MCF 10A (cell line): ENCODE measurements around the gene HK1. TPM values are rescaled to one million over a fixed set of nuclear protein-coding genes. Genes with fewer than 3 reads are reported as not detected.
A peak's percentile ranks its signal among the peaks of the same experiment; 100 is the strongest.
"Not testable (repeated sequence)": the region's sequence is repeated elsewhere in the genome, so short reads cannot be mapped to it uniquely, and the experiment has no call there.

ENCODE experiments used
- BruUV-seq: library from RNA; stranded (reverse); fragments of 400-500 nt; replicated peaks from 2 replicates; lab custom pipeline; 2021; lab: Mats Ljungman, UMichigan
- CTCF ChIA-PET: fragments of 300-600 bp; sonication (Branson Sonifier 250); formaldehyde crosslinking; extraction: SDS; loops from one replicate; lab custom pipeline; 2021; ENCODE audit warnings: antibody characterized with exemption, inconsistent platforms; lab: Yijun Ruan, JAX
- POLR2A ChIA-PET: fragments of 300-600, 350-650 bp; sonication (Branson Sonifier 250); formaldehyde crosslinking; extraction: SDS; loops from one replicate; lab custom pipeline; 2020; ENCODE audit warnings: antibody characterized with exemption, inconsistent platforms; lab: Yijun Ruan, JAX
- DNase-seq: peaks from one replicate; pipeline ENCODE4 v3.0.0-alpha.2; 2018; ENCODE audit not compliant: unreplicated experiment
- H3K27ac Mint-ChIP-seq: one replicate; pipeline ENCODE4 v1.8.0; 2022; ENCODE audit warnings: mild to moderate bottlenecking, low read depth, mixed read lengths; ENCODE audit not compliant: unreplicated experiment
- H3K27me3 Mint-ChIP-seq: one replicate; pipeline ENCODE4 v1.8.0; 2022; ENCODE audit warnings: mixed read lengths; ENCODE audit not compliant: insufficient read depth, unreplicated experiment
- H3K36me3 Mint-ChIP-seq: one replicate; pipeline ENCODE4 v1.8.0; 2022; ENCODE audit warnings: mild to moderate bottlenecking, moderate library complexity, mixed read lengths; ENCODE audit not compliant: insufficient read depth, unreplicated experiment
- H3K4me1 Mint-ChIP-seq: one replicate; pipeline ENCODE4 v1.8.0; 2022; ENCODE audit warnings: mixed read lengths; ENCODE audit not compliant: insufficient read depth, unreplicated experiment
- H3K4me3 Mint-ChIP-seq: one replicate; pipeline ENCODE4 v1.8.0; 2022; ENCODE audit warnings: mild to moderate bottlenecking, moderate library complexity, mixed read lengths; ENCODE audit not compliant: unreplicated experiment
- H3K9me3 Mint-ChIP-seq: one replicate; pipeline ENCODE4 v1.8.0; 2022; ENCODE audit warnings: mixed read lengths; ENCODE audit not compliant: unreplicated experiment
- CTCF ChIP-seq: fragments of 200-600 bp; IDR thresholded peaks from one replicate; pipeline ENCODE4 v1.8.0; 2022; ENCODE audit warnings: antibody characterized with exemption, mild to moderate bottlenecking; ENCODE audit not compliant: unreplicated experiment
- intact Hi-C: fragments of 100-400 bp; cut with micrococcal nuclease; formaldehyde crosslinking; loops from 2 replicates; pipeline ENCODE4 v1.14.1; 2022
- total RNA-seq: library from RNA; stranded (reverse); gene quantifications from 2 replicates; pipeline ENCODE4 v1.2.3, GENCODE V29; 2022

The HK1 gene
- total RNA-seq, 1 experiment from 2014 or later = 134 TPM

GRCh38 chr10:69331161-69331560 is 52.9 kb downstream of the HK1 start:
- H3K27me3 Mint-ChIP-seq = no peaks in the 10 kb centered on the region
- H3K27ac Mint-ChIP-seq = no peak overlapping the region
- POLR2A ChIA-PET = interaction anchor here (1.0 to 3.9 kb wide), 3 partner anchors 12 to 29 kb away, joined by 4 to 49 read pairs (median 5); no protein-coding TSS in a partner anchor
- intact Hi-C loops = loop anchor here (10.0 kb wide), 1 partner anchor 206 kb away; the partner anchor contains the start of gene VPS26A
- H3K4me1 Mint-ChIP-seq = peaks cover 58% of the 10 kb centered on the region
- peaks cover 36% of the 10 kb centered on the region for H3K36me3 Mint-ChIP-seq
- BruUV-seq = no TSS peak
- H3K4me3 Mint-ChIP-seq = no peak overlapping the region
- no peak for DNase-seq
- H3K9me3 Mint-ChIP-seq = no peaks in the 10 kb centered on the region
- CTCF ChIA-PET = no interaction called here
- TF ChIP-seq CTCF = no peak

GRCh38 chr10:69332278-69333010 is 54.1 kb downstream of the HK1 start:
- H3K4me3 Mint-ChIP-seq = peak overlapping the region; percentile 47
- H3K27ac Mint-ChIP-seq = peak overlapping the region; percentile 93
- DNase-seq = peak; percentile 83
- no peak for TF ChIP-seq CTCF
- peaks cover 54% of the 10 kb centered on the region for H3K4me1 Mint-ChIP-seq
- no TSS peak for BruUV-seq
- POLR2A ChIA-PET = interaction anchor here (0.8 to 3.9 kb wide), 8 partner anchors 8 to 114 kb away, joined by 3 to 49 read pairs (median 5); no protein-coding TSS in a partner anchor
- no peaks in the 10 kb centered on the region for H3K9me3 Mint-ChIP-seq
- CTCF ChIA-PET = interaction anchor here (0.7 to 1.4 kb wide), 7 partner anchors 14 to 1553 kb away, joined by 3 to 4 read pairs (median 4); no protein-coding TSS in a partner anchor
- peaks cover 36% of the 10 kb centered on the region for H3K36me3 Mint-ChIP-seq
- H3K27me3 Mint-ChIP-seq = no peaks in the 10 kb centered on the region
- intact Hi-C loops = loop anchor here (10.0 kb wide), 1 partner anchor 208 kb away; the partner anchor contains the start of gene VPS26A

GRCh38 chr10:69333205-69333604 is 54.9 kb downstream of the HK1 start:
- Mint-ChIP-seq H3K9me3 (no peaks in the 10 kb centered on the region), H3K27me3 (no peaks in the 10 kb centered on the region), H3K36me3 (peaks cover 36% of the 10 kb centered on the region), H3K4me1 (peaks cover 54% of the 10 kb centered on the region), H3K4me3 (no peak overlapping the region), H3K27ac (peak overlapping the region; percentile 93)
- POLR2A ChIA-PET = interaction anchor here (0.5 to 3.9 kb wide), 6 partner anchors 14 to 114 kb away, joined by 3 to 49 read pairs (median 10); no protein-coding TSS in a partner anchor
- DNase-seq = no peak
- no TSS peak for BruUV-seq
- no peak for TF ChIP-seq CTCF
- intact Hi-C loops = loop anchor here (10.0 kb wide), 1 partner anchor 208 kb away; the partner anchor contains the start of gene VPS26A
- CTCF ChIA-PET = interaction anchor here (0.6 to 1.4 kb wide), 9 partner anchors 11 to 94 kb away, joined by 3 to 4 read pairs (median 3); no protein-coding TSS in a partner anchor

GRCh38 chr10:69333865-69334301 is 55.6 kb downstream of the HK1 start:
- not testable (repeated sequence) for H3K9me3 Mint-ChIP-seq, H3K4me3 Mint-ChIP-seq, BruUV-seq, DNase-seq, H3K27me3 Mint-ChIP-seq
- Mint-ChIP-seq H3K36me3 (peaks cover 36% of the 10 kb centered on the region), H3K4me1 (peaks cover 54% of the 10 kb centered on the region), H3K27ac (peak overlapping the region; percentile 93)
- intact Hi-C loops = loop anchor here (10.0 kb wide), 1 partner anchor 209 kb away; the partner anchor contains the start of gene VPS26A
- POLR2A ChIA-PET = interaction anchor here (0.5 to 3.9 kb wide), 5 partner anchors 14 to 232 kb away, joined by 3 to 49 read pairs (median 14); no protein-coding TSS in a partner anchor
- CTCF ChIA-PET = interaction anchor here (0.6 to 1.4 kb wide), 7 partner anchors 11 to 98 kb away, joined by 3 to 4 read pairs (median 3); no protein-coding TSS in a partner anchor
